Subcutaneous adipose tissue (tissue), 4 donors: Measurements from ENCODE around the gene SKI. TPM values are rescaled to one million over a fixed set of nuclear protein-coding genes. Genes with fewer than 3 reads are reported as not detected.

ENCODE experiments used
- total RNA-seq, 4 donors: library from RNA; depleted of rRNA; stranded (reverse); fragments of >200 nt; gene quantifications; one replicate each; pipeline ENCODE4 v1.1.0, GENCODE V29; 2016
- TF ChIP-seq, protein P1 (sequence below): fragments of 450-650 bp; IDR thresholded peaks from one replicate; pipeline ENCODE4 v1.5.1; 2016; ENCODE audit warnings: low read depth, mild to moderate bottlenecking, control low read depth, antibody characterized with exemption, moderate library complexity

Gene SKI
- total RNA-seq, 4 donors from 2014 or later: 24.3 to 67.6 (median 27.8) TPM

DNA sequence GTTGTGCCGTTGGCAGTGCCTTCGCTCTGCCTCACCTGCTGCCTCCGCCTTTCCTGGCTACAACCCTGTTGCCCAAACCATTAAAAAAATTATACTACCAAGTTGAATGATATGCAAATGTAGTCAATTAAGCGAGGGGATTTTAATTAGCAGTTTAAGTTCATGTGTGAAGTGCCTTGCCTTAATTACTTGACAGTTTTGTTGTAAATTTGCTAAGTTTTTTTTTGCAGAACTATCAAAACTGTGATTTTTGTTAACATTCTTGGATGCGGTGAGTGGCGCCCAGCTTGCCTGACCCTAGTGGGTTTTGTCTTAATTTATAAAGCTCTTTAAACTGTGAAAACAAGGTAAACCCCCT is 10.9 kb downstream of the SKI start:
- TF ChIP-seq, protein P1, sequence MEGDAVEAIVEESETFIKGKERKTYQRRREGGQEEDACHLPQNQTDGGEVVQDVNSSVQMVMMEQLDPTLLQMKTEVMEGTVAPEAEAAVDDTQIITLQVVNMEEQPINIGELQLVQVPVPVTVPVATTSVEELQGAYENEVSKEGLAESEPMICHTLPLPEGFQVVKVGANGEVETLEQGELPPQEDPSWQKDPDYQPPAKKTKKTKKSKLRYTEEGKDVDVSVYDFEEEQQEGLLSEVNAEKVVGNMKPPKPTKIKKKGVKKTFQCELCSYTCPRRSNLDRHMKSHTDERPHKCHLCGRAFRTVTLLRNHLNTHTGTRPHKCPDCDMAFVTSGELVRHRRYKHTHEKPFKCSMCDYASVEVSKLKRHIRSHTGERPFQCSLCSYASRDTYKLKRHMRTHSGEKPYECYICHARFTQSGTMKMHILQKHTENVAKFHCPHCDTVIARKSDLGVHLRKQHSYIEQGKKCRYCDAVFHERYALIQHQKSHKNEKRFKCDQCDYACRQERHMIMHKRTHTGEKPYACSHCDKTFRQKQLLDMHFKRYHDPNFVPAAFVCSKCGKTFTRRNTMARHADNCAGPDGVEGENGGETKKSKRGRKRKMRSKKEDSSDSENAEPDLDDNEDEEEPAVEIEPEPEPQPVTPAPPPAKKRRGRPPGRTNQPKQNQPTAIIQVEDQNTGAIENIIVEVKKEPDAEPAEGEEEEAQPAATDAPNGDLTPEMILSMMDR: no peak

- TF ChIP-seq, protein P1: no peak
Observed at GRCh38 chr1:2239384-2239985, 11.4 kb downstream of the SKI start.

- TF ChIP-seq, protein P1: no peak
Observed at GRCh38 chr1:2240270-2241156, 12.4 kb downstream of the SKI start.

- TF ChIP-seq, protein P1: no peak
Observed at GRCh38 chr1:2241820-2242219, 13.7 kb downstream of the SKI start.

GRCh38 chr1:2242814-2243725 is 15.0 kb downstream of the SKI start:
- TF ChIP-seq, protein P1: no peak

DNA sequence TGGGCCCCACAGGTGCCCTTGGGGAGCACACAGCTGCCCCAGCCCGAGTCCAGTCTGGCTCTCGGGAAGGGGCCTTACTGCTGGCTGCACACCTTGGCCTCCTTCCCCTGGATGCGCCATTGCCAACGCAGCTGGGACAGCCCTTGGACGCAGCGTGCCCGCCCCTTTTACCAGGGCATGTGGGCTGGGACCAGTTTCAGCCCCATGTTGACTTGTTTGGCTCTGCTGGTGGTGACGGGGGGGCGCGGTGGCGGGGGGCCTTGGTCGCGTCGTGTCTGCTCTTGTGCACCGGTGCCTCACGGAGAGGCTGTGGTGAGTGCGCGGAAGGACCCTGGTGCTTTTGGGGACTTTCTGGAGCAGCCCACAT is 19.6 kb downstream of the SKI start:
- TF ChIP-seq, protein P1: no peak
